ENCODE results near the gene GLB1L.
"Not testable (repeated sequence)": the region's sequence is repeated elsewhere in the genome, so short reads cannot be mapped to it uniquely, and the experiment has no call there.

The GLB1L gene

GRCh38 chr2:219200502-219201326 is 44.5 kb downstream of the GLB1L start:
- not testable (repeated sequence) for DNase-seq; H3K18ac ChIP-seq (ENCODE audit: low read depth in 1 of 2, low read length in 2 of 2); H3K79me1 ChIP-seq (replicated peaks; ENCODE audit: low read length, poor library complexity, severe bottlenecking); H3K9ac ChIP-seq (ENCODE audit: low read length); H2AFZ ChIP-seq (ENCODE audit: low read depth, low read length); H2BK120ac ChIP-seq (ENCODE audit: low read depth, low read length); H4K8ac ChIP-seq (ENCODE audit: low read length); H2AK5ac ChIP-seq (ENCODE audit: low read length, severe bottlenecking); H2BK15ac ChIP-seq (ENCODE audit: low read depth, poor library complexity, severe bottlenecking); H2BK5ac ChIP-seq (ENCODE audit: low read depth, low read length, poor library complexity, severe bottlenecking); H3K4ac ChIP-seq (ENCODE audit: low read depth in 1 of 2, low read length in 2 of 2); H4K91ac ChIP-seq (ENCODE audit: low read length); H3K4me1 ChIP-seq (ENCODE audit: control insufficient read depth, insufficient read depth, low read depth, low read length); H3K9me3 ChIP-seq (ENCODE audit: control insufficient read depth, low read length); H3K14ac ChIP-seq (ENCODE audit: low read length in 2 of 2); H3K27ac ChIP-seq (ENCODE audit: low read length, poor library complexity, severe bottlenecking); H2BK12ac ChIP-seq (ENCODE audit: low read length in 2 of 2); H3K4me2 ChIP-seq (ENCODE audit: low read length, poor library complexity, severe bottlenecking); H3K4me3 ChIP-seq (ENCODE audit: insufficient read depth in 1 of 2, low read depth in 1 of 2, low read length in 2 of 2); H3K23ac ChIP-seq (ENCODE audit: low read length in 2 of 2); H3K36me3 ChIP-seq (ENCODE audit: control insufficient read depth in 1 of 2, insufficient read depth in 2 of 2, low read depth in 1 of 2, low read length in 2 of 2)
- peaks cover 11 to 17% of the 10 kb centered on the region in 2 experiments for H3K27me3 ChIP-seq (ENCODE audit: control insufficient read depth in 1 of 2, insufficient read depth in 1 of 2, low read length in 2 of 2)
- 88% methylated on average over 23 of the region's 26 CpGs for WGBS

DNA sequence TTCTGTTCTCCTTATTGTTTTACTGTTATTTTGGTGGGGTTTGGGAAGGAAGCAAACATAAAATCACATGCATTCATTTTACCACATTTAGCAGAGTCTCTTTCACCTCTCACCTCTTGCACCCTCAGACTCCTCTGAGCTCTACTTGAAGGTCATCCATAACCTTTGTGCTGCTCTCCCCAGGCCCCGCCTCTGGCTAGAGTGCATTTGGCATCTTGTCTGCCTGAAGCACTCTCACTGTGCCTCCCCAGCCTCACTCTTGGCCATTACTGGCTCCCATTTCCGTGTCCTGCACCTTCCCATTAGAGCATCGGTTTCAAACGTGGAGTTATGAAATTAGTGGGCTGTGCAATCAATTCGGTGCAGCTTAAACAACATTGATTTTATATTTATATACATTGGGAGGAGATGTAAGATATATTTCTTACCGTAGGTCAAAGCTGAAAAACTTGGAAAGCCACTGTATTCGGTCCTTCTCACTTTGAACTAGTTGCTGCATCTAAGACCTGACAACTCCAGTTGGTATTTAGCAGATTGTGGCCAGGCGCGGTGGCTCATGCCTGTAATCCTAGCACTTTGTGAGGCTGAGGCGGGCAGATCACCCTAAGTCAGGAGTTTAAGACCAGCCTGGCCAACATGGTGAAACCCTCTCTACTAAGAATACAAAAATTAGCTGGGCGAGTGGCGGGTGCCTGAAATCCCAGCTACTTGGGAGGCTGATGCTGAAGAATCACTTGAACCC is 45.6 kb downstream of the GLB1L start:
- H2BK120ac ChIP-seq (ENCODE audit: low read depth, low read length), result no peak overlapping the region
- H2AK5ac ChIP-seq (ENCODE audit: low read length, severe bottlenecking), result no peak overlapping the region
- WGBS, result 91% methylated on average over 11 of the region's 12 CpGs
- H3K18ac ChIP-seq (ENCODE audit: low read depth in 1 of 2, low read length in 2 of 2), result no peak overlapping the region
- H2AFZ ChIP-seq (ENCODE audit: low read depth, low read length), result no peak overlapping the region
- no peak overlapping the region for H2BK12ac ChIP-seq (ENCODE audit: low read length in 2 of 2)
- H3K4ac ChIP-seq (ENCODE audit: low read depth in 1 of 2, low read length in 2 of 2), result no peak overlapping the region
- H4K8ac ChIP-seq (ENCODE audit: low read length), result no peak overlapping the region
- no peaks in the 10 kb centered on the region for H3K9me3 ChIP-seq (ENCODE audit: control insufficient read depth, low read length)
- no peak for DNase-seq
- H3K27ac ChIP-seq (ENCODE audit: low read length, poor library complexity, severe bottlenecking), result no peak overlapping the region
- no peaks in the 10 kb centered on the region for H3K4me1 ChIP-seq (ENCODE audit: control insufficient read depth, insufficient read depth, low read depth, low read length)
- no peak overlapping the region for H4K91ac ChIP-seq (ENCODE audit: low read length)
- H3K9ac ChIP-seq (ENCODE audit: low read length), result no peak overlapping the region
- H3K4me3 ChIP-seq (ENCODE audit: insufficient read depth in 1 of 2, low read depth in 1 of 2, low read length in 2 of 2), result no peak overlapping the region
- no peak overlapping the region for H2BK5ac ChIP-seq (ENCODE audit: low read depth, low read length, poor library complexity, severe bottlenecking)
- H3K27me3 ChIP-seq (ENCODE audit: control insufficient read depth in 1 of 2, insufficient read depth in 1 of 2, low read length in 2 of 2), result peaks cover 11 to 21% of the 10 kb centered on the region in 2 experiments
- H3K4me2 ChIP-seq (ENCODE audit: low read length, poor library complexity, severe bottlenecking), result no peak overlapping the region
- no peak overlapping the region for H3K23ac ChIP-seq (ENCODE audit: low read length in 2 of 2)
- no peaks in the 10 kb centered on the region for H3K36me3 ChIP-seq (ENCODE audit: control insufficient read depth in 1 of 2, insufficient read depth in 2 of 2, low read depth in 1 of 2, low read length in 2 of 2)
- no peak overlapping the region for H2BK15ac ChIP-seq (ENCODE audit: low read depth, poor library complexity, severe bottlenecking)
- no peak overlapping the region for H3K14ac ChIP-seq (ENCODE audit: low read length in 2 of 2)
- H3K79me1 ChIP-seq (replicated peaks; ENCODE audit: low read length, poor library complexity, severe bottlenecking), result no peaks in the 10 kb centered on the region

DNA sequence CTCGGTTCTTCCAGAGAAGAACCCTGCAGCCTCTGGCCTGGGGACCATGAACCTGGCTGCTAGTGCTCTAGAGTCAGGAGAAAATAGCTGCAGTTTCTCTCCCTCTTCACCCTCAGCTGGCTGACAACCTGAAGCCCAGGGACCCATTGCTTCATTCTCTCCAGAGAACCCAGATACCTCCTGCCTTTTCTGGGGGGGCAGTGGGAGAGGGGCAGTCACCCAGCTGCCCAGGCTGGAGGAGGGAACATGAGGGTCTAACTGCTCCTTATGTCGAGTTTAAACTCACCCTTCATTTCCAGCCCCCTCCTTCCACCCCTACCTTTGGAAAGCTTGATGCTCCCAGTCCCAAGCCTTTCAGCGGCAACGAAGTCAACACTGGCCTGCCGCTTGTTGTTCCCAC is 46.3 kb downstream of the GLB1L start:
- no peak overlapping the region for H3K27ac ChIP-seq (ENCODE audit: low read length, poor library complexity, severe bottlenecking)
- no peak overlapping the region for H3K23ac ChIP-seq (ENCODE audit: low read length in 2 of 2)
- no peak overlapping the region for H2BK120ac ChIP-seq (ENCODE audit: low read depth, low read length)
- no peak overlapping the region for H2BK15ac ChIP-seq (ENCODE audit: low read depth, poor library complexity, severe bottlenecking)
- no peak overlapping the region for H3K4me3 ChIP-seq (ENCODE audit: insufficient read depth in 1 of 2, low read depth in 1 of 2, low read length in 2 of 2)
- 78% methylated on average over 5 of the region's 5 CpGs for WGBS
- no peak overlapping the region for H3K4me2 ChIP-seq (ENCODE audit: low read length, poor library complexity, severe bottlenecking)
- no peaks in the 10 kb centered on the region for H3K36me3 ChIP-seq (ENCODE audit: control insufficient read depth in 1 of 2, insufficient read depth in 2 of 2, low read depth in 1 of 2, low read length in 2 of 2)
- no peak overlapping the region for H3K18ac ChIP-seq (ENCODE audit: low read depth in 1 of 2, low read length in 2 of 2)
- H4K8ac ChIP-seq (ENCODE audit: low read length), result no peak overlapping the region
- H4K91ac ChIP-seq (ENCODE audit: low read length), result no peak overlapping the region
- H3K9me3 ChIP-seq (ENCODE audit: control insufficient read depth, low read length), result no peaks in the 10 kb centered on the region
- no peak for DNase-seq
- no peak overlapping the region for H2BK12ac ChIP-seq (ENCODE audit: low read length in 2 of 2)
- H3K79me1 ChIP-seq (replicated peaks; ENCODE audit: low read length, poor library complexity, severe bottlenecking), result no peaks in the 10 kb centered on the region
- H3K4me1 ChIP-seq (ENCODE audit: control insufficient read depth, insufficient read depth, low read depth, low read length), result no peaks in the 10 kb centered on the region
- no peak overlapping the region for H3K14ac ChIP-seq (ENCODE audit: low read length in 2 of 2)
- H2AFZ ChIP-seq (ENCODE audit: low read depth, low read length), result no peak overlapping the region
- no peak overlapping the region for H2BK5ac ChIP-seq (ENCODE audit: low read depth, low read length, poor library complexity, severe bottlenecking)
- H3K4ac ChIP-seq (ENCODE audit: low read depth in 1 of 2, low read length in 2 of 2), result no peak overlapping the region
- no peak overlapping the region for H2AK5ac ChIP-seq (ENCODE audit: low read length, severe bottlenecking)
- peaks cover 11 to 21% of the 10 kb centered on the region in 2 experiments for H3K27me3 ChIP-seq (ENCODE audit: control insufficient read depth in 1 of 2, insufficient read depth in 1 of 2, low read length in 2 of 2)
- H3K9ac ChIP-seq (ENCODE audit: low read length), result no peak overlapping the region

DNA sequence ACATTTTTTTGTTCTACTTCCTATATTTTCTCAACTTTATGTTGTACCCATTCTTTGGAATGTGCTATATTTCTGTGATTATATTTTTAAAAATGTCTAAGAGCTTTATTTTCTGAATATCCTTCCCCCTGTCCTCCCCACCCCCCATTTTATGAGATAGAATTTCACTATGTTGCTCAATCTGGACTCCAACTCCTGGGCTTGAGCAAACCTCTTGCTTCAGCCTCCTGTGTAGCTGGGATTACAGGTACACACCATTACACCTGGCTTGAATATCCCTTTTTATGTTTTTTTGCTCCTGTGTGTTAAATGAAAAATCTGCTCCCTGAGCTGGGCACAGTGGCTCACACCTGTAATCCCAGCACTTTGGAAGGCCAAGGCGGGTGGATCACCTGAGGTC is 47.9 kb downstream of the GLB1L start:
- Histone ChIP-seq H2BK120ac (ENCODE audit: low read depth, low read length) (no peak overlapping the region), H3K9me3 (ENCODE audit: control insufficient read depth, low read length) (no peaks in the 10 kb centered on the region), H4K8ac (ENCODE audit: low read length) (no peak overlapping the region), H2BK5ac (ENCODE audit: low read depth, low read length, poor library complexity, severe bottlenecking) (no peak overlapping the region), H3K23ac (ENCODE audit: low read length in 2 of 2) (no peak overlapping the region), H2AFZ (ENCODE audit: low read depth, low read length) (no peak overlapping the region), H2BK15ac (ENCODE audit: low read depth, poor library complexity, severe bottlenecking) (no peak overlapping the region), H3K9ac (ENCODE audit: low read length) (no peak overlapping the region), H2AK5ac (ENCODE audit: low read length, severe bottlenecking) (no peak overlapping the region), H3K4me3 (ENCODE audit: insufficient read depth in 1 of 2, low read depth in 1 of 2, low read length in 2 of 2) (no peak overlapping the region), H2BK12ac (ENCODE audit: low read length in 2 of 2) (no peak overlapping the region), H3K18ac (ENCODE audit: low read depth in 1 of 2, low read length in 2 of 2) (no peak overlapping the region), H3K79me1 (replicated peaks; ENCODE audit: low read length, poor library complexity, severe bottlenecking) (no peaks in the 10 kb centered on the region), H3K4me1 (ENCODE audit: control insufficient read depth, insufficient read depth, low read depth, low read length) (no peaks in the 10 kb centered on the region), H4K91ac (ENCODE audit: low read length) (no peak overlapping the region), H3K27me3 (ENCODE audit: control insufficient read depth in 1 of 2, insufficient read depth in 1 of 2, low read length in 2 of 2) (peaks cover 11 to 21% of the 10 kb centered on the region in 2 experiments), H3K27ac (ENCODE audit: low read length, poor library complexity, severe bottlenecking) (no peak overlapping the region), H3K14ac (ENCODE audit: low read length in 2 of 2) (no peak overlapping the region), H3K36me3 (ENCODE audit: control insufficient read depth in 1 of 2, insufficient read depth in 2 of 2, low read depth in 1 of 2, low read length in 2 of 2) (no peaks in the 10 kb centered on the region), H3K4ac (ENCODE audit: low read depth in 1 of 2, low read length in 2 of 2) (no peak overlapping the region), H3K4me2 (ENCODE audit: low read length, poor library complexity, severe bottlenecking) (no peak overlapping the region)
- 95% methylated on average over 1 of the region's 1 CpG for WGBS
- DNase-seq, result no peak
